K562 (cell line): Measurements from ENCODE around the gene SHISA6. TPM values are rescaled to one million over a fixed set of nuclear protein-coding genes. Genes with fewer than 3 reads are reported as not detected.

Source experiments
- ATAC-seq: fragments of 200-7000 bp; cut with Tn5 transposase; 3 replicates; pipeline ENCODE4 v1.9.1; 2020; ENCODE audit warnings: moderate library complexity
- BruUV-seq: library from RNA; stranded (reverse); fragments of 400-500 nt; replicated peaks from 2 replicates; lab custom pipeline; 2021; lab: Mats Ljungman, UMichigan
- CTCF ChIA-PET: fragments of 300-600 bp; formaldehyde crosslinking; extraction: SDS; loops from one replicate; lab custom pipeline; 2021; ENCODE audit warnings: low intra/inter-chr PET ratio; lab: Yijun Ruan, JAX
- POLR2A ChIA-PET: fragments of 300-600, 350-650 bp; sonication (Branson Sonifier 250); formaldehyde crosslinking; extraction: SDS; loops from one replicate; lab custom pipeline; 2021; ENCODE audit warnings: antibody characterized with exemption, inconsistent platforms; lab: Yijun Ruan, JAX
- DNase-seq, 4 experiments: peaks; one replicate each; pipeline versions ENCODE4 v3.0.0 to v3.0.0-alpha.2; 2011 to 2018; ENCODE audit warnings: low spot score in 3 of 4, mixed read lengths in 3 of 4; ENCODE audit errors: extremely low read depth in 1 of 4
- FAIRE-seq: peaks from 2 replicates; lab custom pipeline; 2011; peaks lifted over from hg19 to GRCh38; lab: Jason Lieb, UNC
- H2AFZ ChIP-seq: 2 replicates; pipeline ENCODE4 v1.6.0; 2011; ENCODE audit warnings: low read depth, low read length, control low read depth, inconsistent platforms
- H3K27ac ChIP-seq: fragments of 200-600 bp; 3 replicates; pipeline ENCODE4 v1.8.0; 2011; ENCODE audit warnings: low read depth, mild to moderate bottlenecking, control low read depth, inconsistent platforms, low read length, moderate library complexity, mixed read lengths; ENCODE audit errors: extremely low read depth
- H3K27me3 ChIP-seq, 2 experiments: fragments of 300-600 bp in 1 of 2; 2 replicates in 1 of 2; 3 replicates in 1 of 2; pipeline versions ENCODE4 v1.6.0 to v1.8.0; 2011; ENCODE audit warnings: inconsistent platforms in 2 of 2, low read length in 2 of 2, mild to moderate bottlenecking in 1 of 2, mixed read lengths in 1 of 2, moderate library complexity in 1 of 2; ENCODE audit not compliant: control insufficient read depth in 2 of 2, insufficient read depth in 2 of 2
- H3K36me3 ChIP-seq: fragments of 300-600 bp; 3 replicates; pipeline ENCODE4 v1.8.0; 2011; ENCODE audit warnings: mild to moderate bottlenecking, low read length, inconsistent platforms; ENCODE audit not compliant: control insufficient read depth, insufficient read depth
- H3K4me1 ChIP-seq, 2 experiments: fragments of 200-600 bp in 1 of 2; replicated peaks in 1 of 2; 2 replicates in 1 of 2; 3 replicates in 1 of 2; pipeline versions ENCODE4 v1.5.1 to v1.8.0; 2011; ENCODE audit warnings: inconsistent platforms in 2 of 2, low read length in 2 of 2, mild to moderate bottlenecking in 1 of 2, mixed read lengths in 1 of 2, moderate library complexity in 1 of 2; ENCODE audit not compliant: control insufficient read depth in 2 of 2, insufficient read depth in 2 of 2
- H3K4me2 ChIP-seq: 2 replicates; pipeline ENCODE4 v1.6.1; 2011; ENCODE audit warnings: low read length, control low read depth, inconsistent platforms, mixed read lengths; ENCODE audit not compliant: insufficient read depth
- H3K4me3 ChIP-seq: fragments of 200-600 bp; sonication (generic), shearing (Covaris generic); 2 replicates; pipeline ENCODE4 v1.5.1; 2016; ENCODE audit warnings: control low read depth, inconsistent platforms
- H3K79me2 ChIP-seq: fragments of 200-600 bp; 3 replicates; pipeline ENCODE4 v1.8.0; 2011; ENCODE audit warnings: low read length, inconsistent platforms; ENCODE audit not compliant: control insufficient read depth, insufficient read depth
- H3K9ac ChIP-seq, 2 experiments: 2 replicates each; pipeline versions ENCODE4 v1.6.0 to v1.6.1; 2011; ENCODE audit warnings: low read depth in 2 of 2, low read length in 2 of 2, control low read depth in 1 of 2, inconsistent platforms in 1 of 2, mild to moderate bottlenecking in 1 of 2, mixed read lengths in 1 of 2; ENCODE audit not compliant: insufficient read depth in 1 of 2
- H3K9me1 ChIP-seq: one replicate; pipeline ENCODE4 v1.6.0; 2011; ENCODE audit warnings: inconsistent platforms, mild to moderate bottlenecking, low read length, moderate library complexity; ENCODE audit not compliant: control insufficient read depth, insufficient read depth
- H3K9me3 ChIP-seq: replicated peaks from 2 replicates; pipeline ENCODE4 v1.5.1; 2011; ENCODE audit warnings: low read depth, low read length, inconsistent platforms; ENCODE audit not compliant: control insufficient read depth, insufficient read depth
- H4K20me1 ChIP-seq: replicated peaks from 2 replicates; pipeline ENCODE4 v1.6.1; 2011; ENCODE audit warnings: low read length, inconsistent platforms, mixed read lengths; ENCODE audit not compliant: control insufficient read depth, insufficient read depth
- BRCA1 ChIP-seq, 2 experiments: fragments of 450-650 bp in 1 of 2; sonication (generic) in 1 of 2; formaldehyde crosslinking in 1 of 2; IDR thresholded peaks; 2 replicates each; pipeline versions ENCODE4 v1.5.0 to v1.6.1; 2017 to 2020; ENCODE audit warnings: mild to moderate bottlenecking in 1 of 2, missing genetic modification reagents in 1 of 2
- CBX8 ChIP-seq: fragments of 200-600 bp; sonication (generic); IDR thresholded peaks from 2 replicates; pipeline ENCODE4 v1.6.1; 2012; ENCODE audit warnings: borderline replicate concordance, mixed run types, low read depth, mild to moderate bottlenecking, moderate library complexity, mixed read lengths, low read length, control low read depth, inconsistent platforms; ENCODE audit not compliant: poor library complexity, severe bottlenecking; ENCODE audit errors: extremely low read depth
- LARP7 ChIP-seq: fragments of 450-650 bp; IDR thresholded peaks from 2 replicates; pipeline ENCODE4 v1.6.1; 2016
- NR2C2 ChIP-seq, 2 experiments: fragments of 200-800 bp in 1 of 2; sonication (Bioruptor generic) in 1 of 2; sonication (generic) in 1 of 2; formaldehyde crosslinking in 1 of 2; IDR thresholded peaks; 2 replicates each; pipeline versions ENCODE4 v1.6.1 to v1.8.0; 2016 to 2022; ENCODE audit warnings: mild to moderate bottlenecking in 1 of 2, missing compliant biosample characterization in 1 of 2, missing genetic modification characterization in 1 of 2, missing genetic modification reagents in 1 of 2
- PHB ChIP-seq: fragments of 250-450 bp; sonication (Bioruptor Pico); IDR thresholded peaks from 2 replicates; pipeline ENCODE4 v1.5.0; 2021
- PRPF4 ChIP-seq: fragments of 200-400 bp; formaldehyde crosslinking; IDR thresholded peaks from one replicate; pipeline ENCODE4 v1.6.1; 2017; ENCODE audit warnings: low read length, low read depth, mild to moderate bottlenecking; ENCODE audit not compliant: insufficient read depth, poor library complexity, severe bottlenecking
- RFX7 ChIP-seq: fragments of 250-450 bp; sonication (Bioruptor Pico); IDR thresholded peaks from 2 replicates; pipeline ENCODE4 v1.5.1; 2021; ENCODE audit warnings: mild to moderate bottlenecking
- USF1 ChIP-seq: sonication (generic); formaldehyde crosslinking; IDR thresholded peaks from 2 replicates; pipeline ENCODE4 v1.9.0; 2022; ENCODE audit warnings: mild to moderate bottlenecking, missing genetic modification reagents
- XRCC5 ChIP-seq: fragments of 200-400 bp; formaldehyde crosslinking; IDR thresholded peaks from 2 replicates; pipeline ENCODE4 v1.6.1; 2017; ENCODE audit warnings: low read depth, mild to moderate bottlenecking, low read length
- WGBS: fragments of 100-300 bp; shearing (Covaris generic); methylation state at CpG from one replicate; pipeline ENCODE4 v1.1.6; 2016; ENCODE audit warnings: low coverage, mixed read lengths; ENCODE audit not compliant: insufficient coverage; ENCODE audit errors: missing lambda C conversion rate; 5-methylcytosine and 5-hydroxymethylcytosine counted together
- in situ Hi-C: fragments of 300-500 bp; cut with MboI; formaldehyde crosslinking; loops from 4 replicates; pipeline ENCODE4 v1.15.0; 2018; ENCODE audit warnings: inconsistent platforms, mixed read lengths
- intact Hi-C: fragments of 100-400 bp; cut with micrococcal nuclease; formaldehyde crosslinking; loops from 2 replicates; pipeline ENCODE4 v1.14.2; 2022
- polyA plus RNA-seq, 8 experiments: library from polyadenylated mRNA; depleted of rRNA in 4 of 8; stranded (reverse) in 5 of 8; unstranded in 3 of 8; fragments of >200 nt; fragmentation: Nextera tagmentation in 2 of 8; fragmentation: Illumina TruSeq in 1 of 8; extraction: Ambion mirVana in 2 of 8; extraction: Trizol in 1 of 8; gene quantifications; 2 replicates each; pipeline versions ENCODE4 v1.2.1 to v1.2.3, GENCODE V29; 2011 to 2014; ENCODE audit warnings: inconsistent platforms in 1 of 8, missing spikeins in 1 of 8
- total RNA-seq, 7 experiments: library from RNA; depleted of rRNA in 6 of 7; stranded (reverse); fragments of >200 nt in 6 of 7; fragmentation: Illumina TruSeq in 2 of 7; extraction: Trizol in 2 of 7; gene quantifications; 2 replicates each; pipeline versions ENCODE4 v1.2.1 to v1.2.3, GENCODE V29; 2011 to 2021; ENCODE audit warnings: low replicate concordance in 1 of 7

The SHISA6 gene
- total and polyA plus RNA-seq, 9 of the 15 experiments (the other 6 are each of a cell fraction or from before 2014, with no cell fraction given), result not detected

GRCh38 chr17:11242411-11242810 is 1.4 kb downstream of the SHISA6 start:
- DNase-seq, result no peak
- POLR2A ChIA-PET, result no interaction called here
- Histone ChIP-seq H3K27ac (no peak overlapping the region), H3K79me2 (no peaks in the 10 kb centered on the region), H3K9me3 (no peaks in the 10 kb centered on the region), H3K4me3 (no peak overlapping the region), H3K9me1 (no peaks in the 10 kb centered on the region), H3K4me2 (no peak overlapping the region), H3K27me3 (no peaks in the 10 kb centered on the region), H3K4me1 (no peaks in the 10 kb centered on the region), H4K20me1 (no peaks in the 10 kb centered on the region), H3K36me3 (no peaks in the 10 kb centered on the region), H3K9ac (no peak overlapping the region), H2AFZ (no peak overlapping the region)
- FAIRE-seq, result no peak
- no TSS peak for BruUV-seq
- CTCF ChIA-PET, result no interaction called here
- ATAC-seq, result no peak
- 4% methylated on average over 8 of the region's 9 CpGs for WGBS
- in situ Hi-C loops (no loop called here), intact Hi-C loops (no loop called here)
- no peak for TF ChIP-seq XRCC5
- TF ChIP-seq PRPF4, result no peak
- TF ChIP-seq NR2C2 (CRISPR knock-in tag; IDR thresholded peaks at IDR 0.05), result no peak
- no peak for TF ChIP-seq NR2C2 (tag; IDR thresholded peaks at IDR 0.05)
- no peak for TF ChIP-seq BRCA1 (IDR thresholded peaks at IDR 0.05)
- TF ChIP-seq BRCA1 (CRISPR knock-in tag; IDR thresholded peaks at IDR 0.05), result no peak
- no peak for TF ChIP-seq RFX7 (CRISPR knock-in tag)
- no peak for TF ChIP-seq CBX8
- no peak for TF ChIP-seq PHB (CRISPR knock-in tag)
- no peak for TF ChIP-seq LARP7
- no peak for TF ChIP-seq USF1 (CRISPR knock-in tag)
